ENCODE data around the gene CACNA1H. TPM values are rescaled to one million over a fixed set of nuclear protein-coding genes. Genes with fewer than 3 reads are reported as not detected.
A peak's percentile ranks its signal among the peaks of the same experiment; 100 is the strongest.

Gene CACNA1H
- polyA plus RNA-seq (2012; ENCODE audit: insufficient read depth, insufficient read length, low read depth) = 3.6 TPM

DNA sequence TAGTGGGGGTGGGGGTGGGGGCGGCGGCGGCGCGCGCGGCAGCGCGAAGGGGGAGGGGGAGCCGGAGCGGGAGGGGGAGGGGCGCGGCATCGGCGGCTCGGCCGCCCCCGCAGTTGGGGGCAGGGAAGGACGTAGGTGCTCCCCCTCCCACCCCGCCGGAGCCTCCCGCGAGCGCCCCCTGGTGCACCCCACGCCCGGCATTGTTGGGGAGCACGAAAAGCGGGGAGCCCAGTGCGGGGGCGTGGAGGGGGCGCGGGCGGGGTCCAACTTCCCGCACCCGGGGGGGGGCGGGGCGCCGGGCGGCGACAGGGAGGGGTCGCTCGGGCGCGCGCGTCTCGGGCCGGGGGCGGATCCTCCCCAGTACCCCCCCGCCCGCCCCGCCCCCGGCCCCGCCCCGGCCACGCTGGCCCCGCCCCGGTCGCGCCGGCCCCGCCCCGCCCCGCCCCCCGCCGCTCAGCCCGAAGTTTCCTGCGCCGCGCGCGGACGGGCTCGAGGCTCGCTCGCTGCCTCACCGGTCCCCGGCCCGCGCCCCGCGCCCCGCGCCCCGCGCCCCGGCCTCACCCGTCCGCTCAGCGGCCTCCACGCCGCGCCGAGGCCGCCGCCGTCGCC is at the start of gene CACNA1H:
TSS of gene CACNA1H (plus strand) at position 456 of the 609 bp plus-strand sequence. CDS start 632 bp downstream, outside the sequence.
- TF ChIP-seq, protein P1, sequence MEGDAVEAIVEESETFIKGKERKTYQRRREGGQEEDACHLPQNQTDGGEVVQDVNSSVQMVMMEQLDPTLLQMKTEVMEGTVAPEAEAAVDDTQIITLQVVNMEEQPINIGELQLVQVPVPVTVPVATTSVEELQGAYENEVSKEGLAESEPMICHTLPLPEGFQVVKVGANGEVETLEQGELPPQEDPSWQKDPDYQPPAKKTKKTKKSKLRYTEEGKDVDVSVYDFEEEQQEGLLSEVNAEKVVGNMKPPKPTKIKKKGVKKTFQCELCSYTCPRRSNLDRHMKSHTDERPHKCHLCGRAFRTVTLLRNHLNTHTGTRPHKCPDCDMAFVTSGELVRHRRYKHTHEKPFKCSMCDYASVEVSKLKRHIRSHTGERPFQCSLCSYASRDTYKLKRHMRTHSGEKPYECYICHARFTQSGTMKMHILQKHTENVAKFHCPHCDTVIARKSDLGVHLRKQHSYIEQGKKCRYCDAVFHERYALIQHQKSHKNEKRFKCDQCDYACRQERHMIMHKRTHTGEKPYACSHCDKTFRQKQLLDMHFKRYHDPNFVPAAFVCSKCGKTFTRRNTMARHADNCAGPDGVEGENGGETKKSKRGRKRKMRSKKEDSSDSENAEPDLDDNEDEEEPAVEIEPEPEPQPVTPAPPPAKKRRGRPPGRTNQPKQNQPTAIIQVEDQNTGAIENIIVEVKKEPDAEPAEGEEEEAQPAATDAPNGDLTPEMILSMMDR (IDR thresholded peaks at IDR 0.05; ENCODE audit: low read depth, low read length) = peak; percentile 4; the same call in 1 of the 2 replicates
- peak; percentile 63 for DNase-seq
- no peaks in the 10 kb centered on the region for H3K36me3 ChIP-seq
- peaks cover 4% of the 10 kb centered on the region for H3K27me3 ChIP-seq
- H3K9me3 ChIP-seq = no peaks in the 10 kb centered on the region
- H3K4me3 ChIP-seq (ENCODE audit: low read depth, low read length) = peak within 1 kb of the TSS; percentile 26; the same call in 1 of the 2 replicates
- peaks cover 5% of the 10 kb centered on the region; the same call in 1 of the 2 replicates for H3K4me1 ChIP-seq

- no peaks in the 10 kb centered on the region for H3K9me3 ChIP-seq
- H3K4me3 ChIP-seq (ENCODE audit: low read depth, low read length) = no peak overlapping the region
- H3K36me3 ChIP-seq = no peaks in the 10 kb centered on the region
- no peak for DNase-seq
- TF ChIP-seq, protein P1 (IDR thresholded peaks at IDR 0.05; ENCODE audit: low read depth, low read length) = no peak
- H3K4me1 ChIP-seq = no peaks in the 10 kb centered on the region
- H3K27me3 ChIP-seq = peaks cover 81% of the 10 kb centered on the region
Measured at GRCh38 chr16:1103636-1103980, 49.3 kb upstream of the CACNA1H start.

- peak; percentile 89 for DNase-seq
- Histone ChIP-seq H3K9me3 (no peaks in the 10 kb centered on the region), H3K4me1 (no peaks in the 10 kb centered on the region)
Measured at GRCh38 chr16:1105888-1106620, 46.9 kb upstream of the CACNA1H start.

DNA sequence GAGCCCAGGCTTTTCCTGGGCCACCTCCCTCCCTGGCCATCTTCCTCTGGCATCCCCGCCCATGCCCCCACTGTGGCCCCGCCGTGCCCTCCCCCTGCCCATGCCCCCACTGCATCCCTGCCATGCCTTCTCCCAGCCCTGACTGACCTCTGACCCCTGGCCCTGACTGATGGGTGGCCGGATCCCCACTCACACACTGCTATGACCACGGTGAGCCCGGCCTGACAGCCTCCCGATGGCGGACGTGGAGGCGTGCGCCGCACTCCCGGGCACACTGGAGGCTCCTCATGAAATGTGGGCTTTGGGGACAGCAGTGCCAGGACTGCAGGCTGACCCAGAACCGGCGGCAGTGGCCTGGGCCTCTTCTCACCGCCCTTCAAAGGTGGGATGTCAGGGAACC is 46.2 kb upstream of the CACNA1H start:
- TF ChIP-seq, protein P1 (IDR thresholded peaks at IDR 0.05; ENCODE audit: low read depth, low read length) = no peak
- Histone ChIP-seq H3K36me3 (no peaks in the 10 kb centered on the region), H3K4me3 (ENCODE audit: low read depth, low read length) (no peak overlapping the region), H3K4me1 (no peaks in the 10 kb centered on the region), H3K27me3 (peaks cover 70% of the 10 kb centered on the region), H3K9me3 (no peaks in the 10 kb centered on the region)
- DNase-seq = no peak

More at GRCh38 chr16:1105888-1106620, 46.9 kb upstream of the CACNA1H start:
- Histone ChIP-seq H3K4me3 (ENCODE audit: low read depth, low read length) (no peak overlapping the region), H3K36me3 (no peaks in the 10 kb centered on the region), H3K27me3 (peaks cover 75% of the 10 kb centered on the region)
- TF ChIP-seq, protein P1 (IDR thresholded peaks at IDR 0.05; ENCODE audit: low read depth, low read length) = peak; percentile 76

DNA sequence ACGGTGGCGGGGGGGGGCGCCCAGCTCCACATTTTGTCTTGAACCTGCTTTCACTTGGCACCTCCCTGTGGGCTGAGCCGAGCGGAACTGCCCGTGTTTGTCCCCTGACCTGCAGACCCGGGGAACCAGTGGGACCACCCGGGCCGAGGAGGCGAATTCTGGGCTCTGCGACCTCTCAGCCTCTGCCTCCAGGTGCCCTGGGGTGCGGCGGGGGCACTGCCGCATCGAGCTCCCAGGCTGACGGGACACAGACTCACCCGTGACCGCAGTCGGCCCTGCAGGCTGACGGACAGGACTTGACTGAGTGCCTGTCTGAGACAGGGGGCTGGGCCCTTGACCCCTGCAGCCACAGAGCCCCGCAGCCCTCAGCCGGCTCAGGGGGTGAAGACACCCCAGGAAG is 45.8 kb upstream of the CACNA1H start:
- H3K4me3 ChIP-seq (ENCODE audit: low read depth, low read length) = no peak overlapping the region
- peaks cover 67% of the 10 kb centered on the region for H3K27me3 ChIP-seq
- no peaks in the 10 kb centered on the region for H3K4me1 ChIP-seq
- TF ChIP-seq, protein P1 (IDR thresholded peaks at IDR 0.05; ENCODE audit: low read depth, low read length) = no peak
- no peaks in the 10 kb centered on the region for H3K9me3 ChIP-seq
- no peak for DNase-seq
- H3K36me3 ChIP-seq = no peaks in the 10 kb centered on the region

DNA sequence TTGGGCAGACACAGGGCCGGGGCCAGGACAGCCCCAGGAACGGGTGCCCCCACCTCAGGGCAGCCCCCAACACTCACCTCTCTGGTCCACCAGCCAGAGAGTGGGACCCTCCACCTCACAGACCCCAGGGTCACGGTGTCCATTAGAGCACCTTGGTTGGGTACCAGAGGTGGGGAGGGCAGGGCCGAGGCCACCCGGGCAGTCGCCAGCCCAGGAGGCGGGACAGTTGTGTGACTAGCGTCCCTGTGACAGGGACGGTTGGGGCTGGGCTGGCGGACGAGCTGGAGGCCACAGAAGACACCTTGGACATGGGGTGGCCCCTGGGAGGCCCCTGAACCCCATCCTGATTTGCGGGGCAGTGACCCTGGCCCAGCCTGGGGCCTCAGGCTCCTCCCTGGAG is 45.2 kb upstream of the CACNA1H start:
- Histone ChIP-seq H3K4me1 (no peaks in the 10 kb centered on the region), H3K36me3 (no peaks in the 10 kb centered on the region), H3K4me3 (ENCODE audit: low read depth, low read length) (no peak overlapping the region), H3K27me3 (peaks cover 66% of the 10 kb centered on the region), H3K9me3 (no peaks in the 10 kb centered on the region)
- TF ChIP-seq, protein P1 (IDR thresholded peaks at IDR 0.05; ENCODE audit: low read depth, low read length) = no peak
- DNase-seq = no peak

Measured in BE2C (cell line).